Effector CD4-positive, alpha-beta T cell (primary cell): Measurements from ENCODE around the gene CDH20.
"Not testable (repeated sequence)": the region's sequence is repeated elsewhere in the genome, so short reads cannot be mapped to it uniquely, and the experiment has no call there.

Experiments
- DNase-seq: peaks from one replicate; pipeline ENCODE4 v3.0.0-alpha.2; 2020

Gene CDH20

GRCh38 chr18:61350578-61350977, 17.3 kb downstream of the CDH20 start:
- no peak for DNase-seq

GRCh38 chr18:61352059-61352458, 18.8 kb downstream of the CDH20 start:
- DNase-seq = no peak

DNA sequence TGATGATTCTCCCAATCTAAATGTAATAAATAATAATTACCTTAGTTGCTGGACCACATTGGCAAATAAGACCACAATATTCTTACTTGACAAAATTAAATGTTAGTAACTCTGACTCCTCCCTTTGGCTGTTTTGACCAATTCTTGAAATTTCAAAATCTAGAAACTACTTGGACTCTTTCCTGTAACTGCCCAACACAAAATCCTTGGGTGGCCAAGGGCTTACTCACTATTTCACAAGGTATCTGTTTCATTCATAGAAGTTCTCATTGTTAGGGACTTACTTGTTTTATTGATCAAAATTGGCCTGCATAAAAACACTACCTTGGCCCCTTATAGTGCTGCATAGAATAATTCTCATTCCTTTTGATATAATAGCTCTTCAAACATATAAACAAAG, 19.4 kb downstream of the CDH20 start:
- DNase-seq = no peak

DNA sequence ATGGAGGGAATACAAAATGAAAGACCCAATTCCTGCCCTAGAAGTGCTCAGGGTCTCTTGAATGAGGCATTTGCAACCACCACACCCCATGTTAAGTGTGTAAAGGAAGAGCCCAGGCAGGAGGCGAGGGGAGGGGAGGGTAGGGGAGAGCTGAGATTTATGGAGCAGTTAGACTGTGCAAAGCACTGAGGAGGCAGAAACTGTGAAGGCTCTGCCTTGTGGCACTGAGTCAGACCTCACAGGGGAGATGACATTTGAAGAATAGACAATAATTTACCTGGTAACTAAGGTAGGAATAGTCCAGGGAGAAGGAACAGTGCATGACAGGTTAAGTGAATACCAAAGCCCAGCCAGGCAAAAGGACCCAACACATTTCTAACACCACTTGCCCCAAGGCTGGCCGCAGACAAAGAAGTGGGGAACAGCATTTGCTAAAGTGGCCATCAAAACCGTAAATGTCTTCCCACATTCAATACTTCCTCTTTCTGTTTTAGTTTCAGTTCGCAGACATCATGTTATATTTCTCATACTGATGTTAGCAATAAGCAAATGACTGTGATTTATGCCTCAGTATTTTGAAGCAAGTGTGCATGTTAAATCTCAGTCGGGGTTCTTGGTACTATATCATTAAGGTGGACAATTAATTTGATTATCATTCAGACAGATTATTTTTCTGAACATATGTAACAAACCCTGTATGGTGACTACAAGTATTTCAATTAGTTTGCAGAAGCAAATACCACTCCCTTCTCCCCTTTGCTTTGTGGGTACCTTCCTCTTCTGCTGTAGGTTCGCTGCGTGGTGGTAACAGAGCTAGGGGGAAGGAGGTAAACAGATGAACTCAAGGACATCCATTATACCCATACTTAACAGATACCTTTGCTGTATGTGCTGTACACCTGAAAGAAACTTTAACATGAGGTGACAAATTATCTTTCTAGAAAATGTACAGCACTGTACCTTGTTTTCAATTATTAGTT, 27.5 kb downstream of the CDH20 start:
- DNase-seq = no peak

- no peak for DNase-seq
These were observed 29.3 kb downstream of the CDH20 start for GRCh38 chr18:61362511-61362910.

GRCh38 chr18:61364953-61365352, 31.7 kb downstream of the CDH20 start:
- DNase-seq = no peak

DNA sequence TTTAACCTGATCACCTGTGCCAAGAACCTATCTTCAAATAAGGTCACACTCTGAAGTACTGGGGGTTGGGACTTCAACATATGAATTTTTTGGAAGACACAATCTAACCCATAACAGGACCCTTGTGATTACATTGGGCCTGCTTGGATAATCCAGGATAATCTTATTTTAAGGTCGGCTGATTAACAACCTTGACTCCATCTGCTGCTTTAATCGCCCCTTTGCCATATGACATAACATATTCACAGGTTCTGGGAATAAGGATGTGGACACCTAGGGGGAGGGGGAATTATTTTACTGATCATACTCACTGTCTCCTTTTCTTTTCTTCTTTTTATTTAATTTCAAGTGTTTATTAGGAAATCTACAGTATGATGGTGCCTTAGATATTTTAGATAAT, 34.8 kb downstream of the CDH20 start:
- no peak for DNase-seq

GRCh38 chr18:61369671-61370070, 36.4 kb downstream of the CDH20 start:
- not testable (repeated sequence) for DNase-seq

GRCh38 chr18:61371111-61371510, 37.9 kb downstream of the CDH20 start:
- no peak for DNase-seq

DNA sequence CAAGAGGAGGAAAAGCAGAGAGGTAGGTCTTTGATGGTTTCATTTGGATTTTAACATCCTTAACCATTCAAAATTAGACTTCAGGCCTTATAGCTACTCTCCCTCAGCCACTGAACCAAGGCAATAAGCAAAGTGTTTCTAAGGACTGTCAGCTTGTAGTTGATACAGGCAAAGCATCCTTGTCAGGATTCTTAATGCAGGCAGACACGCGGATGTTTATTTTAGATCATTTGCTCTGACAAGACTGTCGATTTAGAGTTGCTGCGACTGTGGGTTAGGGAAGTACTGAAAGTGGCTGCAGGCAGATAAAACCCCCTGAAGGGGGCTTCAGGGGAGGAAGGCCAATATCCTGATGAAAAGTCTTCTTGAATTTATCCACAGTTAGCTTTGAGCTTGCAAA, 46.6 kb downstream of the CDH20 start:
- no peak for DNase-seq

DNA sequence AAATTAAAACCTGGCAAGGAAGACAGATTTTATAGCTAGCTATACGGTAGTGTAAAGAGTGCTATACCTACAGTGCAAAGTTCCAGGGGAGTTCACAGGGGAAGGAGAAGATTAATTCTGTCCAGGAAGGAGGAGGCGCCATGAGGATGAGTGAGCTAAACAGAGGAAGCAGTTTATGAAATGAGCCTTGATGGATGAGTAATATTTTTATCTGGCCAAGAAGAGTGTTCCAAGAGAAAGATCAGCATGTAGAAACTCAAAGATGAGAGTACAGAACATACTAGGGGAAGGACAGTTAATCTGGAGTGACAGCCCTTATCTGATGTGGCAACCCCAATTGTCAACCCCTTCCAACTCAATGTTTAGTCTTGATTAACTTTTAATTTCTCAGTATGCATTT, 54.8 kb downstream of the CDH20 start:
- DNase-seq = no peak

DNA sequence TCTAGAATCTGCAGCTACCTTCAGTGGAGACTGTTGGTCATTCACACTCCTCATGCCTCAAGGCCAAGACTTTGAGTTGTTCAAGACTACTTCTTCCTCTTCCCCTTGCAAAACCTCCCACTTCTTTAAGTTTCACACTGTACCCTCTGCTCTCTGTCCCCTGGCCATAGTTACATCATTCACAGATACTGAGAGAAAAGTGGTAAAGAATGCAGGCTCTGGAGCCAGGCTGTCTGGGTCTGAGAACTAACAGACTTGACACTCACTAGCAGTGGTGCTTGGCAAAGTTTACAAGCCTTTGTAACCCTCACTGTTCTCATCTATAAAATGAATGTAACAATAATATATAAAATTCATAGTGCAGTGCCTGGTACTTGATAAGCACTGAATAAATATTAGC, 61.8 kb downstream of the CDH20 start:
- no peak for DNase-seq

DNA sequence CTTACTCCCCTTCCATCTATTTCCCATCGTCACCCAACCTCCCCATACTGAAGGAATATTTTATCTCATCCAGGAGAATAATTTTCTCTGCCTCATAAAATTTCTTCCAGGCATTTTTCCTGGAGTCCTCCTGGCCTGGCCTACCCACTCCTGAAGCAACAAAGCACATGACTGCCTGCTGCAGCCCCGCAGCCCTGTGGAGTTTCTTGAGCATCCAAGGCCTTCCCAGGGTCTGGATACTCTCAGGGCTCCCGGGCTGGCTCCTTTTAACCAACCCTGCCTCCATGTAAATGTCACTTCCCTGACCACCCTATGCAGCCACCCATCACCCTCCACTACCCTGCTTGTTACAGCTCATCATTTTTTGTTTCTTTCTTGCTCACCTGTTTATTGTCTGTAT, 64.0 kb downstream of the CDH20 start:
- DNase-seq = no peak

DNA sequence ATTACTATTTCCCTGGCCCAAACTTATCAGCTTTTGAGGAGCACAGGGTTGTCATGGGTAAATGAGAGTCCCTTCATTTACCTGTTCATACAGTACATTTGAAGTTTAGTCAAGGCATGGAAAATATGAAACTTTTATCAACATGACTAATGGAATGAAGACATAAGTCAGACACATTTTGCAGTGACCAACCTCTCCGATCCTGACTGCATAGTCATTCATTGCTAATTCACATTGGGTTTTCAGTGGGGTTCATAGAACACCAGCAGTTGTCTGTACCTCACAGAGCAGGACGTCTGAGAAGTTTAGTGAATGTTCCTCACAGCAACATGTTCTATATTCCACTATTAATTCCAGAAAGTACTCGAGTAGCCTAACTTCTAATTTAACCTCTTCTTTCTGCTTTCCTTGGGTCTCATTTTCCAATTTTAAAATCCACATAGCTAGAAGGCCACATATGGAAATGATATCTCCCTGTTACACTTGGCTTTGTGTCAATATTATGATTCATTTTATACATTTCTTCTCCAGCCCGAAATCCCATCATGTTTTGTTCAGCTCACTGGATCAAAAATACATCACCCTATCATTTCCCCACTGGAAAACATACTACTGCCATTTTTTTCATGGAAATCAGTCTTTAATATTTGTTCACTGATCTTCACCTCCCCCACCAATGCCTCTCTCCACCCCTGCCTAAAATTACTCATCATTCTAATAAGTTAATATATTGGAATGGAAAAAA, 65.9 kb downstream of the CDH20 start:
- DNase-seq = no peak

GRCh38 chr18:61400016-61400635, 66.9 kb downstream of the CDH20 start:
- DNase-seq = no peak

DNA sequence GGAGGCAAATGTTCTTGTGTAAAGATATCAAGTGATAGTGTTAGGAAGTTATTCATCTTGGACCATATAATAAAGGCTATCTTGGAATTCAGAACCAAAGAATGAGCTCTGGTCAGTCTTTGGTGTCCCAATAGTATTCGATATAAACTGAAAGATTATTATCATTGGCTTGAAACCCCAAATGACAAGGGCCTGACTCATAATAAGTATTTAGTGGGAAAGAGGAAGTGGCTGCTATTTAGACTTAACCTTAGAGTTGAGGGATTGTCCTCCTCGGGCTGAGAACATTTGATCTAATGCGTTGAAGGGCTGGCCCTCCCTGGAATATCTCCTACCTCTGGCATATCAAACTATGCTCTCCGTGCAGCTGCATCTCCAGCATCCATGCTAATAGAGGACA, 67.5 kb downstream of the CDH20 start:
- no peak for DNase-seq

- DNase-seq = no peak
These were observed 69.5 kb downstream of the CDH20 start for GRCh38 chr18:61402726-61403125.

DNA sequence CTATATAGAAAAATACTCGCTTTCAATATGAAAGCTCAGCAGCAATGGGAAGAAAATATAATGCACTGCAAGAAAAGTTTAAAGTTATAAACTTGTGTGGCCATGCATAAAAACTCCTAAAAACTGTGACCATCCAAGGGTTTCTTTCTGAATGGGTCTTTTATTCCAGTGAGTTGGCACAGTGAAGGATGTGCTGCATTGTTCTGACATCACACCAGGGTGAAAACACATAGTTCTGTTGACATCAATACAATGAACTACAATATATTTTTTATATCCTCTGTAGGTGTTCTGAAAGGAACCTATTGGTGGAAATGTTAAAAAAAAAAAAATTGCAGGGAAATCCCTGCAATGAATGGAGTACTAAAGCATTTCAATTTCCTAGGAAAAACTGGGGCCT, 80.2 kb downstream of the CDH20 start:
- DNase-seq = no peak

GRCh38 chr18:61414086-61414485, 80.9 kb downstream of the CDH20 start:
- no peak for DNase-seq

DNA sequence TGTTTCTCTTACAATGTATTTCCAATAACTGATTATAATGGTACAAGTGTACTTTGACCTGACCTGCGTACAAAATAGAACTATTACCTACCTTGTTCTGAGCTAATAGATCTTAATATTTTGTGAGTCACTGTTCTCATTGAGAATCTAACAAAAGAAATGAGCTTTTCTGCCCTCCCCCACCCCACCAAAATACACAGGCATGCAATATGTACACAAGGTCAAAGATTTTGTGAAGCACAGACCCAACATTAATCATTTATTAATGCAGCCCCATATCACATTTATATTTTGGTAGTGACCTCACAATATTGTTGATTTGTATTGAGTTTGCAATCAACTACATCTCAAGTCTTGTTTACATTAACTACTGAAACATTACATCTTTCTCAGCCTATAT, 86.5 kb downstream of the CDH20 start:
- DNase-seq = no peak

DNA sequence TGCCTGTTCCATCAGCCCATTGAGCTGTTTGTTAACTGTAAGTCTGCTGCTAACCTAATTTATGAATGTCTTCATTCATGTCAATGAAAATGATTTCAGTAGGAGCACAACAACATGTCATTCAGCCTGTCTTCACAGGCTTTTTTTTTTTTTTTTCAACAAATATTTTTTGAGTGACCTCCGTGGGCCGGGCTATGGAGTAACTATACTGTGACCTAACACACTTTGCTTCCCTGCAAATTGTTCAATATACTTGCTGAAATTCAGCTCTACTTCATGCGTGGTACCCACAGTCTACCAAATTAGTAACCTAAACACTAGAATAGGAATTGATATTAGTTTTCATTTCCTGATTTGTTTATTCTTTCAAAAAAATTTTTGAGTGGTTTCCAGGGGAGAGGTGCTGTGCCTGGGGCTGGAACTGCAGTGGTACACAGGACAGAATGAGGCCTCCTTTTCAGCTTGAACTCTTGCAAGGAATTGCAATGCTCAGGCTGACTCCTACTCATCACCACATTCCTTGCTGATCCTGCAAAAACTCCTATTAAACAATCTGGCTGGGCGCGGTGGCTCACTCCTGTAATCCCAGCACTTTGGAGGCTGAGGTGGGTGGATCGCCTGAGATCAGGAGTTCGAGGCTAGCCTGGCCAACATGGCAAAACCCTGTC, 87.1 kb downstream of the CDH20 start:
- DNase-seq = no peak

DNA sequence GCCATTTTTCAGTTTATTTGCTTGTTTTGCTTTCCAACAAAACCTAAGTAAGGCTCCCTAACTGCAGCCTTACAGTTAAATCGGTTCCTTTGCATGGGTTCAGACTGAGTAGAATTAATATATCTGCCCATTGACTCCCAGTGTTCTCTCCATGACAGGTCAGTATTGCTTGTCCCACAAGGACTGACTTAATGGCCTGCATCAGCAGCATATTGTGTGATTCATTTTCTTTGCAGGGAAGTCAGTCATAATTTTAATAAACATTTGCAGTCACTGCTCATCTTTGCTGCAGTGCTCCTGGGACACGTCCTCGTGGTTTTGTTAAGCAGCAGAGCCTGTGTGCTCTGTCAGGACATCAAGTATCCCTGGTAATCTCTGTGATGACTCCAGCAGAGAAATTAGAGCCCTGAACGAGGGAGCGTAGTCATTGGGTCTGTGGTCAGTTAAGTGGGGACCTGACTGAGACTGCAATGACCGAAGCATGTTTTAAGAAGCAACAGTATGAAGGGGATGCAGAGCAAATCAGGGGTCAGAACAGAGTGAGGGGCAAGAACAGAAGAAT, 93.3 kb downstream of the CDH20 start:
- no peak for DNase-seq

DNA sequence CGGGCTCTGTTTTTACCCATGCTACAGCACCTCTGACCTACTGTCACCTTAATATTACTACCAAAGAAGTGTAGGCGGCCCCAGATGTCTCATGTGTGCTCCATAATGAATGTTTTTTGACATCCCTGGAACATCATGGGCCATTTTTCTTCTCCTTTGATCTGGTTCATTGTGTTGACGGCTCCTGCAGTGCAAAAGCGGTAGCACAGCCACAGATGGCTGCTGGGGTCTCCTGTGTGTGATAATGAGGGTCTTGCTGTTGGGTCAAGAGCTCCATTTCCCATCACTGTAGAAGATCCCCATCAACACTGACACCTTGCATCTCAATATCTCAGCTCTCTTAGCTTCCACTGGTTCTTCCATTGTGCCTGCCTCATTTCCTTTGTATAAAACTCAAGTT, 95.0 kb downstream of the CDH20 start:
- no peak for DNase-seq
